ENCODE measurements around the gene VRK1.
A peak's percentile ranks its signal among the peaks of the same experiment; 100 is the strongest.

VRK1 gene

DNA sequence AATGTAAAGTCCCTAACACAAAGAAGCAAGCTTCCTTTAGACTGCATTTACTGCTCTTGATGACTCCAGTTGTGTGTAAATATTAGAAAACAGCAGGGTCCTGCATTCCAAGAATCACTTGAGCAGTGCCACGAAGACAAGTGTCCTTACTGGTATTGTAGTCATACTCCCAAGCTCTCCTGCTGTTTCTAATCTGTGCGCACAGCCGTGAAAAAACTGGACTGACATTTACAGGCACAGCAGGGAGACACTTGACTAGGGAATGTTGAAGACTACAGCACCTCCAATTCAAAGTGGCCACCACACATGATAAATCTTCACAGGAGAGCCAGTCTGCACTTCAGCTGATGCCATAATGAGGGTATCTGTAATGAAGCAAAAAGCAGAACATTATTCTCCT lies 91.4 kb downstream of the VRK1 start:
- DNase-seq: no peak

DNA sequence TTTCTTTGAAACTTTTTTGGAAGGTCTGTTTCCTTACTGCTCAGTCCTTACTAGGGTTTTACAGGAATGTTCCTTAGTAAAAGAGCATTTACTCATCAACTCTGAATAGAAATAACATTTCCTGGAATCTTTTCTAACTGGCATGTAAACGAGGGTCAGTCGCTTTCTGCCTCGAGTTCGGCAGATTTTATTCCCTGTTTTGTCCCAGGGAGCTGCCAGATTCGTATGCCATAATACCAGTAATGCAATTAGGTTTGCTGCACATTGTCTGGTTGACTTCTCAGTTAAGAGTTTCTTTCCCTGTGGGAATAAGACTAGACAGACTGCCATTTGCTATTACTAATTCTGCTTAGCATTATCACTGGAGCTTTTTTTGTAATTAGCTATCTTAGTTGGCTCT lies 91.9 kb downstream of the VRK1 start:
- DNase-seq: no peak

DNA sequence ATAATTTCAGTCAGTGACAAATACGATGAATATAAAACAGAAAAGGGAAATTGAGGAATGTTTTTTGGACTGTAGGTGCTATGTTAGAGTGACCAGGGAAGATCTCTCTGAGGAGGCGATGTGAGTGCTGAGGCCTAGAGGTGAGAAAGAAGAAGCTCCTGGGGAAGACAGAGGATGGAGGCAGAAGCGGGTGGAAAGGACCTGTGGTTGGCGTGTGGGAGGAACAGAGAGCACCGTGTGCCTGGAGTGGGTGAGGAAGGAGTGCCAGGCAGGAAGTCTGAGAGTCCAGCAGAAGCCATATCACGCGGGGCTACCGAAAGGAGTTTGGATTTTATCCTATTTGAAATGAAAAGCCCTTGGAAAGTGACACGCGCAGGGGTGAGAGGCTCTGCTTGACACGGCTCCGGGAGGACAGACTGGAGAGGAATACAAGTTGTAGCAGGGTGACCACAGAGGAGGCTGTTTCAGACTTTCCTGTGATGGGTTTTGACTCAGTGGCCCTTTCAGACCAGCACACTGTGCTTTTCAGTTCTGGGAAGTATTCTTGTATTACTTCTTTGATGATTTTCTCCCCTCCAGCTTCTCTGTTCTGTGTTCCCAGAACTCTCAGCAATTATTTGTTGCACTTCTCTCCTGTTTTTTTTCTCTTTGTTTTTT lies 96.9 kb downstream of the VRK1 start:
- DNase-seq: no peak

DNA sequence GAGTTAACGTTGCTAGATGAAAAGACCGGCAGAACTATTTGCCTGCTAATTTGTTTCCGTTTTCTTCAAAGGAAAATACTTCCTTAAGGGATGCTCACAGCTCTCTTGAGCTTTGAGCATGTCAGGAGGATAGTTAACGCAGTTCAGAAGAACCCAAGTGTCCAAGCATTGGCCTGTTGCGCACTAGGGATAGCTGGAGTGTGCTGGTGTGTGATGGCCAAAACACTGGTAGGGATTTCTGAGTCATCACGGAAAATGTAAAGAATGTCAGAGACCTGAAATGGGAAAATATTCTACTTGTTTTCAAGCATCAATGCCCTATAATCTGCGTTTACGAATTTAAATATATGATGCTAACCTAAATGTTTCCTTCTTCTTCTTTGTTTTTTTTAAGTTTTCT lies 97.8 kb downstream of the VRK1 start:
- DNase-seq: no peak

DNA sequence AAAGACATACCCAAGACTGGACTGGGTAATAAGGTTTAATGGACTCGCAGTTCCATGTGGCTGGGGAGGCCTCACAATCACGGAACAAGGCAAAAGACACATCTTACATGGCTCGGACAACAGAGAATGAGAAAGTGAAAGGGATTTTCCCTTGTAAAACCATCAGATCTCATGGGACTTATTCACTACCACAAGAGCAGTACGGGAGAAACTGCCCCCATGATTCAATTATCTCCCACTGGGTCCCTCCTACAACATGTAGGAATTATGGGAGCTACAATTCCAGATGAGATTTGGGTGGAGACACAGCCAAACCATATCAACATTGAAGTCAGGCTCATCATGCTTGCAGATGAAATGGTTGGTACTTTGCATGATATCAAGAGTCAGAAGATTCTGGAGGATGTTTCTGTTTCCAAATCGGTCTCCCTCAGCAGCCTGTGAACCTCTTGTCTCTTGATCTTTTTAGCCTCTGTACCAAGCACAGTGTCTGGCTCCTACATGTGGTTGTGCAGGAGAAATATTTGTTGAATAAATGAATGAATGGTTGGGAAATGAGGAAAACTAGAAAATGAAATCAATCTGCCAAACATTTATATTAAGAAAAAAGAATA lies 98.6 kb downstream of the VRK1 start:
- no peak for DNase-seq

DNA sequence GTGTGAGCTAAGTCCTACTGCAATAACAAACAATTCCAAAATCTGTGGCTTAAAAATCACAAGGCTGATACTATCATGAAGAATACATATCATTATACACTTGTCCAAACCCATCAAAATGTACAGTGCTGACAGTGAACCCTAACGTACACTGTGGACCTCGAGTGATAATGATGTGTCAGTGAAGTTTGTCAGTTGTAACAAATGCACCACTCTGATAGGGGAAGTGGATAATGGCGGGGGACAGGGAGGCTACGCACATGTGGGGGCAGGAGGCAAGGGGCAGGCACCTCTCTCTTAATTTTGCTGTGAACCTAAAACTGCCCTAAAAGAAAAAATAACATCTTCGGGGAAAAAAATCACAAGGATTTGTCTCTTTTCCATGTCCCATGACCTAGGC lies 100.0 kb downstream of the VRK1 start:
- no peak for DNase-seq

DNA sequence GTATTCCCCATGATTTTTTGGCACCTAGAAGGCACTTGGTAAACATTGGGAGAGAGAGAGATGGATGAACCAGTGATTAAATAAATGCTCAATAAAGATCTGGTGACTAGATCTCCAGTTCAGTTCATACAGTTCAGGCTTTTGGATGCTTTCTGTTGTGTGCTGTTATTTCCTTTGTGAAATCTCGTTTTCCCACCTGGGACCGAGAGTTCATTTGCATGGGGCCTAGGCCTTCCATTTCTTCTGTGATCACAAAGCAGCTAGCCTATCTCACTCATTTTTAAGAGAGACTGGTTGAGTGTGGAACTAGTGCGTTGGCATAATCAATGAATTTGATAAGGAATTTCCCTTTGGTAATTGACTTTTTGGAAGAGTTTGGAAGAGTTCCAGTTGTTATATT lies 104.0 kb downstream of the VRK1 start:
- DNase-seq: no peak

DNA sequence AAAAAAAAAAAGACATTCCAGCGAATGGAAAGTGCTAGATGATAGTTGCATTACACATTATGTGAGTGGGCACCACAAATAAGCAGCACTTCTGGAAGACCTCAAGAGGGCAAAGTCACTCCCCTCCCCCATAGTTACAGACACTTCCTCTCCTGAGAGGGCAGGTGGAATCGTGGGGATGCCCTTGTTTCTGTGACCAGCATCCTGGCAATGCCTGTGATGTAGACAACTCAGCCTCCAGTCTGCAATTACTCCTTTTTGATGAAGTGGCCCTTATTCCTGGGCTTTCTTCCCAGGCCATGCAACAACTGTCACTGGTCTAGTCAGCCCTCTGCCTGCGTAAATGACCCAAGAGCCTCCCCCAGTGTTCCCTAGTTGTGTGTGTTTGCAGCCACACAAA lies 104.8 kb downstream of the VRK1 start:
- no peak for DNase-seq

DNA sequence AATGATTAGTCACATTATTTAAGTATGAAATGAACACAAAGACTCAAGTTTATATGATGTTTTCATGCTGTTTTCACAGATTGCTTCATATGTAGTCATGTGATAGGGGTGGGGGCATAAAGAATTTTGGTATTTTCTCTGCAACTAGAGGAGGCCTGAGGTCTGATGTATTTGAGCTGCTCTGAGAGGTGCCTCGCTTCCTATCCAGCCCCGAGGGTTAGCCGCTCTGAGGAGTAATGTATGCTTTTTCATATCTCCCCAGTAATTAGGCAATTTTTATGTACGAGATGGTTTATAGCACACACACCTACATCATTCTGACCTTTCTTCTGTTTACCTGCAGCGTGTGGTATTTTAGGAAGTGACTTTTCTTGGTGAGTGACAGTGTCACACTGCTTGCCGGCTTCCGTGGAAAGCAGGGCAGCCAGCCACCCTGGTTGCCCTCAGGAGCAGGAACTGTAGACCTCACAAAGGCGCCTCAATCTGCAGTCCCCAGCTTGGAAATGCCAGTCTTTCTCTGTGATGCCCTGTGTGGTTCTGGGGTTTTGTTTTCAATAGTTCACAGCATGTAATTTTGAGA lies 106.4 kb downstream of the VRK1 start:
- no peak for DNase-seq

DNA sequence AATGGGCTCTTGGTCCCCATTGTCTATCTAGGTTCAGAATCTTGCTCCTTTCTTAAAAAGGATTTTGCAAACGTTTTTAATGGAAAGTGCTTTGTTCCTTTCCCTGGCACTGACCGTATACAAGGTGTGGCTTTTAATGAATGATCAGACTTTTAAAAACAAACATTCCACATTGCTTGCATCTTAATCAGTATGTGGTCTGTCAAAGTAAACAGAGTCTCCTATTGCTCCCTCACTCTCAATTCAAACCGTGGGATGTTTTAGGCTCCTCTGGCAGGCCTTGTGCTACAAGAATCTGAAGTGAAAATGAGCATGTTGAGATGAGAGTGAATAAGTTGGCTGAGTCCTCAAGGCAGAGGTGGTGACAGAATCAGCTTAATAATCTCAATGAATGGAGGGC lies 107.0 kb downstream of the VRK1 start:
- DNase-seq: no peak

DNA sequence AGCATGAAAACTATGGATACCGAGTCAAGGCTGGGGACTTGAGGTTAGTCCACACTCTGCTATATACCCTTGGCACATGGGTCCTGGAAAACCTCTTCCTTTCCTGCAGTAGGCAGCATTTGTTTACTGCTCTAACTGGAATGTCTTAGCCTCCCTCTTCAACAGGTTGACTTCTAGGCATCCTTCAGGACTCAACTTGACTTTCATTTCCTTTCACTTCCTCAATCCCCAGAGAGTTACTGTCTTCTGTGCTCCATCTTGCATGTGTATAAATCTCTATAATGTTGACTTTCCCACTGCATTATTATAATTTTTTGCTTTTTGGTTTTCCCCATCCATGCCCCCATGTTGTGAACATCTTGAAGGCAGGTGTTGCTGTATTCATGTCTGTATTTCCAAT lies 107.9 kb downstream of the VRK1 start:
- no peak for DNase-seq

DNA sequence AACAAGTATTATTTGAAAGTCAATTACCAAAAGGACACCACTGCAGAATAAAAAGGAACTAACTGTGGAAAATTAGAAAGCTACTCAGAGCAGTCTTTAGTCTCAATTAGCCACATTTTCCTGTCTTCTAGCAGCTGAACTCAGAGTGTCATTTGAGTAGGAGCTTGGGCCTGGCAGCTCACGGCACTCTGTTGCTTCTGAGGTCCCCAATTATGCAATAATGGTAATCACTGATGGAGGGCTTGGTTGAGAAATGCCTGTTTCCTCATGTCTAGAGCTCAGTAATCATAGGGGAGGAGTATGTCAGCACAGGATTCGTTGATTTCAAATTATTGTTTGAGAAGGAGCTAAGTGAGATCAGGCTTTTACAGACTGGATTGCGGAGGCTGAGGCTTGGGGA lies 108.6 kb downstream of the VRK1 start:
- DNase-seq: no peak

DNA sequence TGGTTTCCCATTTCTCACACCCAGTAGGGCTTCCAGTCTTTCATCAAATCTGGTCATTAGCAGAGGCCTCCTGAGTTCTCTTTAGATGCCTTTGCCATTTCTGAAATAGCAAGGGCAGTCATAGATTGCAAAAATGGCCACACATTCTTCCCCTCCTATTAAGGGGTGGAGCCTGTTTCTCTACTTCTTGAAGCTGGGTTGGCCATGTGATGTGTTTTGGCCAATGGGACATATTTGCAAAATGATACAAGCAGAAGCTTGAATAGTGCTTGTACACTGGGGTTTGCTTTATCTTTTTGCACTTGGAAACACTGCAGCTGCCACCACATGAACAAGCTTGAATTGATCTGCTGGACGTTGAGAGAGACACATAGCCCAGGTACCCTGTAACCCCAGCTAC lies 109.3 kb downstream of the VRK1 start:
- DNase-seq: no peak

DNA sequence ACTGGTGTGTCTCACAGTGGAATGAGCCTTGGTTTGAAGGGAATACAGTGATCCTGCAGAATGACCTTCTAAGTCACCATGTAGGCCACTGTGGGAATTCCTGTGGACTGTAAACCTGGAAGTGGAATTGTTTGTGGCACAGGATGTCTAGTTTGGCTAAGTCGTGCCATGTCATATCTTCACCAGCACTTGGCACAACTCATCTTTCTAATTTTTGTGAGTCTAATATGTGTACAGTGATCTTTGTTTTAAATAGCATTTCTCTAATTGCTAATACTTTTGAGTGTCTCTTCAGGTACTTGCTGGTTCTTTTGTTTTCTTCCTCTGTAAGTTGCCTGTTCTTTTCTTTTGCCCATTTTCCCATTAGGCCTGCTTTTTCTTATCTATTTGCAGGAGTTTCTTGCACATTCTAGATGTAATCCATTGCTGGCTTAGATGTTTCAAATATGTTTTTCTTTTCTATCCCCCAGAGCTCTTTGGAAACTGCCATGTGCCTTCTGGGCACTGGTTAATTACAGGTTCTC lies 112.7 kb downstream of the VRK1 start:
- no peak for DNase-seq

DNA sequence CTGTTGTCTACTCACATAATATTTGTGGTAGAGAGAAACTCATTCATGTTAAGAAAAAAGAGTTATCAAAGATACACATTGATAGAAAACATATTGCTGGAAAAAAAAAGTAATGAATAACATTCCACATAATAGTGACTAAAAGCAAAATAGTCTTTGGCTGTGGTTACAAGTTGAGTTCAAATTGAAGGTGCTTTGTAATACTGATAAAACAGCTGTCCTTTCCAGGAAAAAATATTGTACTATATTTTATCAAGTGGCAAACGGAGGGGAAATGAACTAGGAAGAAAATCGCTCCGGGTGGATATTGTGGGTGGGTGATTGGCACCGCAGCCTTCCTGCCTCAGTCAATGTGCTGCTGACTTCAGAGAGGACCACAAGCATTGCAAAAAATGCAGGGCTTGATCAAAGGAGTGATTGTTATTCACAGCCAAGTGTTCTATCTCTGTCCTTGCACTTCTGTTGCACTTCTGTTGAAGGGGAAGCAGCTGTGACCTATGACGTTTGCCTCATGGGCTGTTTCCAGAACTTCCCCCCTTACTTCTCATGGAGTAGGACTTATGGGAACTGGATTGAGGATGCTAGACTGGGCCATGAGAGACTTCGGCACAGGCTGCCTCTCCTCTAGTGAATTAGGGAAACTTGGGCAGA lies 114.4 kb downstream of the VRK1 start:
- no peak for DNase-seq

DNA sequence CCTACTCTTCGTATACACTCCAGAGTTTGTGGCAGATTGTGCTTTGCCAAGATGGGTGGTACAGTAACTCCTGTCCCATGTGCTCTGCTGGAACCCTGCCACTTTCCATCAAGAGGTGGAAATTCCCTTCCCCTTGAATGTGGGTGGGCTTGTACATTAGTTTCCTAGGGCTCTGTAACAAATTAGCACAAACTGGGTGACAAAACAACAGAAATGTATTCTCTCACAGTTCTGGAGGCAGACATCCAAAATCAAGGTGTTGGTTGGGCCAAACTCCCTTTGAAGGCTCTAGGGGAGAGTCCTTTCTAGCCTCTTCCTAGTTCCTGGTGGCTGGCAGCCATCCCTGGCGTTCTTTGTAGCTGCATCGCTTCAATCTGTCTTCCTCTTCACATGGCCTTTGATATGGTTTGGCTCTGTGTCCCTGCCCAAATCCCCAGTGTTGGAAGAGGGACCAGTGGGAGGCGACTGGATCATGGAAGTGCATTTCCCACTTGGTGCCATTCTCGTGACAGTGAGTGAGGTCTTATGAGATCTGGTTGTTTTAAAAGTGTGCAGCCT lies 117.5 kb downstream of the VRK1 start:
- DNase-seq: peak; percentile 97

DNA sequence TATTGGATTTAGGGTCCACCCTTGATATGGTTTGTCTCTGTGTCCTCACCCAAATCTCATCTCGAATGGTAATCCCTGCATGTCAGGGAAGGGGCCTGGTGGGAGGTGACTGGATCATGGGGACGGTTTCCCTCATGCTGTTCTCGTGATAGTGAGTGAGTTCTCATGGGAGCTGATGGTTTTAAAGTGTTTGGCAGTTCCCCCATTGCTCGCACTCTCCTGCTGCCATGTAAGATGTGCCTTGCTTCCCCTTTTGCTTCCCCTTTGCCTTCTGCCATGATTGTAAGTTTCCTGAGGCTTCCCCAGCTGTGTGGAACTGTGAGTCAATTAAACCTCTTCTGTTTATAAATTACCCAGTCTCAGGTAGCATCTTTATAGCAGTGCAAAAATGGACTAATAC lies 118.3 kb downstream of the VRK1 start:
- DNase-seq: no peak

DNA sequence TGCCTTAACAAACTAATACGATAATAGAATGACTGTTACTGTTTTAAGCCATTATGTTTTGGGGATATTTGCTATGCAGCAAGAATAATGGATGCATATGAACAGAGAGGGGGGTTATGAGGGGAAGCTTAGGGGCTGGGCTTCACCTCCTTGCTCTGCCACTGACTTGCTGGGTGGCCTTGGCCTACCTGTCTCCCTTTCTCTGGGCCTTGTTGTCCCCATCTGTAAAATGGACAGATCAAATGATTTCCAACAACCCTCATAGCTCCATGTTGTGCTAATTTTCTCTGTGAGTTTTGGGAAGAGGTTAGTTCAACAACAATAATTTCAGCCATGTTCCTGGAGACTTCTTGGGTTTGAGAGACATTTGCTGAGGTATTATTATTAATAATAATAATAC lies 119.6 kb downstream of the VRK1 start:
- DNase-seq: no peak

DNA sequence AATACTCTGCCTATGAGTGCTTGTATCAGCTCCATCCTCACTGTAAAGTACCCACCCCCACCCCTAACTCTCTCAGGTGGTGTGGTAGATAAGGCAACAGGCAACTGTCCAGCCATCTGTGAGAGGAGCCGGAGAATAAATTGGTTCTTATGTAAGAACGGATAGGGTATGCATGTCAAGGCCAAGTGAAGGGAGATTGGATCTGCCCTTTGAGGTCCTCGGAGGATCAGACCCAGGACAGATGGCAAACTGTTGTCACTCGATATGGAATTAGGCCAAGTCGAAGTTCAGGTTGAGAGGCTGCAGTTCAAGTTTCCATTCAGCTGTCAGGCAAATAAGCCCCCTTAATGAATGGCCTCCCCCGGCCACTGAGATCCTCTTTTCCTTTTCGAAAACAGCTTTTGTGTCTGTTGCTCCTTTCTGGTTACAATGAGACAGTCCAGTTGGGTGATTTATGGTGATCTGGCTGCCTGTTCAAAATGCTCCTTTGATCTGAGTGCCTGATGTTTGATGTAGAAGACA lies 120.3 kb downstream of the VRK1 start:
- DNase-seq: peak; percentile 77

DNA sequence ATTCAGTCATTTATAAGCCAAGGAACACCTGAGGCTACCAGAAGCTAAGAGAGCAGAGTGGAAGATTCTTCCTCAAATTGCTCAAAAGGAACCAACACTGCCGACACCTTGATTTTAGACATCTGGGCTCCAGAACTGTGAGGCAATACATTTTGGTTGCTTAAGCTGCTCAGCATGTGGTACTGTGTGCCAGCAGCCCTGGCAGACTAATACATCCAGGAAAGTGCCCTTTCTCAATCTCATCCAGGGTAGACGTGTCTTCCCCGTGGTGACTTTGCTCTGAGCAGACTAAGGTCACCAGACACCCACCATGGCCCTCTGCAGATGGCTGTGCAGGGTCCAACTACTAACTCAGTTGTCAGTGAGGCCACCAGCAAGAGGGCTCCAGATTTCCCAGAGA lies 122.8 kb downstream of the VRK1 start:
- DNase-seq: no peak

DNA sequence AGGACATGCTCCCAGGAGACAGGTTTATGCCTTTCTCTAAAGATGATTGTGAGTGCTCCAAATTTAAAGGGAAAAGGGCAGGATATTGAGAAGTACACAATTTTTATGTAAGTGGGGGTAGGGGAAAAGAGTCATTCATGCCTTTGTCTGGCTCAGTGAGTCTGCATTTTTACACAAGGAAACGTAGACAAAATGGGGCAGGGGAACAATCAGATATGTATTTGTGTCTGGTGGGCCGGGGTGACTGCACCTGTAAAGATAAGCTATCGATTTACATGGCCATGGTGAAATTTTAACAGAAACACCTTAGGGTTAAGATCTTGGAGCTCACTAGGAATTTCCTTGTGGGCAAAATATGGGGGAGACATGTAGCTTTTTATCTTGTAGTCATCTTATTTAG lies 123.6 kb downstream of the VRK1 start:
- no peak for DNase-seq

DNA sequence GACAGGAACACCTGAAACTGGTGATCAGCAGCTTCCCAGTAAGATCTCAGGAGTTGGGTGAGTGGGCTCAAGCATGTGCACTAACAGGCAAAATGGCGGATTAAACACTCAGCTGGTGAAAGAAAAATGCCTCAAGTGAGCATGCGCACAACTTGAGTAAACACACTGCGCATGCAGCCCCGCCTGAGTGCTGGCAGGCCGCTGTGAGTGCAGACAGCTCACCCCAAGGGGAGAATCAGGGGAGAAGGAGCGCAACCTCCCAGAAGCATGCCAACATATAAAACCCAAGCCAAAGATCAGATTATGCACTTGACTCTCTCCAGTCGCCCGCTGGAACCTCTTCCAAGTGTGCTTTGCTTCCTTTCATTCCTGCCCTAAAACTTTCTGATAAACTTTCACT lies 125.8 kb downstream of the VRK1 start:
- DNase-seq: no peak

DNA sequence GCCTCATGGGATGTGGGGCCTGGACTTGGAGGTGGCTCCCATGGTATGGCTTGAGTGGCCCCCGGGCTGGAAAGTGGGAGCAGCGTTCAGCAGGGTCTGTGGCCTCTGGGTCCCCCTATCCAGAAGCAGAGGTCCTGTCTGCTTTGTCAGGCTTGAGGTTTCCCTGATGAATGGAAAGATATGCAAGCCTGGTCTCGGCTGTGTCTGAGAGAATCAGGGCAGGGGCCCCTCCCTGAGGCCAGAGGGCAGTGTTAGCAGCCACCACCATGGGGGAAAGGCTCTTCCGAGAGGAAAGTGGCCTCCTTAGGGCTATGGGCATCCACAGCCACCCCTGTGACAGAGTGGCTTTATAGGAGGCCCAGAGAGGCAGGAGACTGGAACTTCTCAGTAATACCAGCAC lies 128.2 kb downstream of the VRK1 start:
- DNase-seq: no peak

DNA sequence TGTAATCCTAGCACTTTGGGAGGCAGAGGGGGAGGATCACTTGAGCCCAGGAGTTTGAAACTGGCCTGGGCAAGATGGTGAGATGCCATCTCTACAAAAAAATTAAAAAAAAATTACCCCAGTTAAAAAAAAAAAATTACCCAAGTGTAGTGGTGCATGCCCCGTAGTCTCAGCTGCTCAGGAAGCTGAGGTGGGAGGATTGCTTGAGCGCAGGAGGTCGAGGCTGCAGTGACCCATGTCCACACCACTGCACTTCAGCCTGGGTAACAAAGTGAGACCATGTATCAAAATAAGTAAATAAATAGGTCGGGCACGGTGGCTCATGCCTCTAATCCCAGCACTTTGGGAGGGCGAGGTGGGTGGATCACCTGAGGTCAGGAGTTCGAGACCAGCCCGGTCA lies 128.8 kb downstream of the VRK1 start:
- no peak for DNase-seq
